Stimulated activated naive CD4-positive, alpha-beta T cell (primary cell): Measurements from ENCODE around the gene REEP3.
A peak's percentile ranks its signal among the peaks of the same experiment; 100 is the strongest.

Experiments used
- DNase-seq, 6 experiments: peaks; one replicate each; lab custom pipeline; 2025; lab: John Stamatoyannopoulos, UW

Gene REEP3

DNA sequence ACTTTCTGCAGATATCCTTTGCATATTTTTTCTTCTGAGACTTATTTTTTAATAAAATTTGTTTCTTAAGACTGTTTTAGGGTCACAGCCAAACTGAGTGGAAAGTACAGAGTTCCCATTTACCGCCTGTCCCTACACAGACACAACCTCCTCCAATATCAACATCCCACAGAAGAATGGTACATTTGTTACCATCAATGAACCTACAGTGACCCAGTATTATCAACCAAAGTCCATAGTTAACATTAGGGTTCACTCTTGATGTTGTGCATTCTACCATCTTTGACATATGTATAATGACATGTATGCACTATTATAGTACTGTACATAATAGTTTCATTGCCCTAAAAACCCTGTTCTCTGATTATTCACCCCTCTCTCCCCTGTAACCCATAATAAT is 14.6 kb upstream of the REEP3 start:
- no peak for DNase-seq

DNA sequence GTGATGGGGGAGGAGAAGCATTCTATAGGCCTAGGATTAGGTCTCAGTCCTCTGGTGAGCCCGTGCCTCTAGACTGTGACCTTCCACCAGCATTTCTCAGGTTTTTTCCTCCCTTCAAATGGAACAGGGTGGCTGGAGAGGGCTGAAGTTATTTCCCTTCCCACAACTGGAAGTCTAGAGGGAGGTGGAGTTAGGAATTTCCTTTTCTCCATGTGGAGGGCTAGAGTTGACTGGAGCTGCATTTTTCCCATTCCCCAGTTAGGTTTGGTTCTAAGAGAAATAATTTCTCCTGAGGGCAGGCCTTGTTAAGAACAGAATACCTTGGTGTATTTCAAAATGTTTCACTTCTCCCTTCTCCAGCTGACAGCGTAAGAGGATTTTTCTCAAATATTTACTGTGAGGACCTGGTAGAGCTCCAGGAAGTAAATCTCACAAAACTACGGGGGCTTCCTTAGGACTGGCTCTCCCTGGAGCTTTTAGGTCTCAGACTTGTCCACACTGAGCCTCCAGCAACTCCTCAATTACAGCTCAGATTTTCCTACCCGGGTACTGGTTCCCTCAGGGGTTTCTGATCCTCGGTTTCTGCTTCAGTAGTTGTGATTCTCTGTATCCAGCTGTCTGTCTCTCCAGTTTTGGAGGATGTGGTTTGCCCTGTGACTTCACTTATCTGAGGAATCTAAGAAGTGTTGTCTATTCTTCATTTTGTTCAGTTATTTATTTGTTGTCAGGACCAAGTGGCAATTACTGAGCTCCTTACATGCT is 6.0 kb upstream of the REEP3 start:
- DNase-seq = peak in 2 of 6 experiments; percentile 9 to 13

DNA sequence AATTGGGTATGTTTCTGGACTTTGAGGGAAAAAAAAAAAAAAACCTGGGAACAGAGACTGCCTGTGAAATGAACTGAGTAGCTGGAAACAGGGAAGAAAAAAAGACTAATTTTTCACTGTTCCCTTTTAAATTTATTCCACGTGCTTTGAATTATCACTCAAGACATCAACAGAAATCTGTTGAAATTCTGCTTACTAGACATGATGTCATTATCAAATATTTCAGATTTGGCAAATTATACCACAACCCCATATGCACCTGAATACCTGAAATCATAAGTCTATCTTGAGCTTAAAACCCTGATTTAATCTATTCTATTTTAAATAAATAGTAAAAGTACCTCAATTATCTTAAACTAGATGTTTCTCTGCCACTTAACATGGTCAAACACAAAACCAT is 5.0 kb upstream of the REEP3 start:
- no peak for DNase-seq

DNA sequence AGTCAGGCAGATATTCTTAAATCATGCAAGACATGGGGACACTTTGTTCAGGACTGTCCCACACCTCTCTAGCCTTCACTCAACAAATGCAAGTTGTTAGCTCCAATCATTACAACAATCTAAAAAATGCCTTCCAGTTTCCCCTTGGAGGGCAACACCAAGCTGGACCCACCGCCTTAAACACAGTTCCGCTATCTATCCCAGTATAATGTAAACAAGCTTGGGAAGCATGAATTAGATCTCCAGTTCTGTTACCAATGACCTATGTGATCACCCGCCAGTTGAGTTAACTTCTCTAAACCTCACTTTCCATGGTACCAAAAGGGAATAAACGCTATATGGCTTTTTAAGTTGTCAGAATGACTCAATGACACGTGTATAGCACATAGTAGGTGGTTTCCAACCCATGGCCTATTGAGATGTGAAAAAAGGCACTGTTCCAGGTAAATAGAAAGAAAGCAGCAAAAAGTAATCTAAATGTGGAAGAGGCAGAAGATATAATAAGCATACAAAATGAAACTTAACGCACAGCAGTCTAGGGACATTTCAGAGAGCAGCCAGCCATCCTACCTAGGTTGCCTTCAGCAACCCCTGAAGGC is 2.4 kb upstream of the REEP3 start:
- no peak for DNase-seq

DNA sequence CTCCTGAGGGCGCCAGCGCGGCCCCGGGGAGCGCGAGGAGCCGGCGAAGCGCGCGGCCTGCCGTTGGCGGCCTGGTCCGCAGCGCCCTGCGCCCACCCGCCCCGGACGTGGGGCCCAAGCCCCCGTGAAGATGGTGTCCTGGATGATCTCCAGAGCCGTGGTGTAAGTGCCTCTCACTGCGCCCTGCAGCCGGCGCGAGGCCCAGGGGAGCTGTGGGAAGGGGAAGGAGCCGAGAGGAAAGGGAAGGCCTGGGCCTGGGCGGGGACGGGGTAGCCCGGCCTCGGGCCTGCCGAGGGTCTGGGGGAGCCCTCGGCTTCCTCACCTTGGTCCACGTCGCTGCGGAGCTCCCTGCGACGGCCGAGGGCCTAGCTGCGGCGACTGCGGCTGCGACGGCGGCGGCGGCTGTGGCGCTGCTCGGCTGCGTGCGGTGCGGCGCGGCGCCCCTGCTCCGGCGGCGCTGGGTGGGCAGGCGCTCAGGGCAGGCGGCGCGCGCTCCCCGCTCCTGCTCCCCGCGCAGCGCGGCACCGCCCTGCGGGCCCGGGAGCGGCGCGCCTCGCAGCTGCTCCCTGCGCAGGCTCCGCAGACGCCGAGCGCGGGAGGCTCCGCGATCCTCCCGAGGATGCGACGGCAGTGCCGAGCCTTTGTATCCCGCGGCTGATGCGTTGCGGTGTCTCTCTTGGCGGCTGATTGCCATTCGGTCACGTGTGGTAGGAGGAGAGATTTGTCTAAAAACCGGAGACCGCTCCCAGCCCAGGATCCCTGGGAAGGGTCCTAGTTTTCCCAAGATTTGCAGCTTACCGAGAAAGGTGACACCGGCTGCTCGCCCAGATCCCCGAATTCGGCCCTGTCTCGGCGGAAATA is 445 bp downstream of the REEP3 start:
- peak; percentile 41 to 76 (median 56) for DNase-seq

DNA sequence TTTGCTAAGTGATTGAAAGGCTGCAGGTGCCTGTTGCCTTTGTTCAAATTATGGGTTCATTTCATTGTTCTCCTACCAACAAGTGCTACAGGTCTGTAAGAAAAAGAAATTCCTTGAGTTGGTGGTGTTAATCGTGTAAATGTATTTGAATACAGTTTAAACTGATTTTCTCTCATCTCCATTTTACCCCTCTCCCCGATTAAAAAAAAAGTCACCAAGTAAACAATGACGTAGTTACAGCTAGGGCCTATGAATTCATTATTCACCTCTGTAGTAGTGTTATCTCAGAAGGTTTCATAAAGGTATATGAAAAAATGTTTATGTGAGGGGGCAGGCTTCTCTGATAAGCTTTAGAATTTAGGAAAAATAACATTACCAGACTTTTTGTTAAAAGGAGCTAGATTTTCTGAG is 1.1 kb downstream of the REEP3 start:
- DNase-seq = peak in 1 of 6 experiments; percentile 61

DNA sequence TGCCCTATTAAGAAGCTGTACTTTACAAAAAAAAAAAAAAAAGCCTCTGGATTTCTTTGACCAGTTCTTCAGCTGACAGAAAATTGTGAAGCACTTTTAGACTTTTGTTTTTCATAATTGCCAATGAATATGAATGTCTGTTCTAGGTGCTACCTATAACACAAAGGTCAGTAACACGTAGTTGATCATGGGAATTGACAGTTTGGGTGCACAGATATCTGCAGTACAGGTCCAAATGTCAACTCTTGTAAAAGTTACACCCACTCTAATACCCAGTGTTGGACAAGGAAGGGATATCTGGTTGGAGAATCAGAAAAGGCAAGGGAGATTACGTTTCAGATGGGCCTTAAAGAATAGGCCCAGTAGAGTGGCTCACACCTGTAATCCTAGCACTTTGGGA is 1.8 kb downstream of the REEP3 start:
- no peak for DNase-seq

DNA sequence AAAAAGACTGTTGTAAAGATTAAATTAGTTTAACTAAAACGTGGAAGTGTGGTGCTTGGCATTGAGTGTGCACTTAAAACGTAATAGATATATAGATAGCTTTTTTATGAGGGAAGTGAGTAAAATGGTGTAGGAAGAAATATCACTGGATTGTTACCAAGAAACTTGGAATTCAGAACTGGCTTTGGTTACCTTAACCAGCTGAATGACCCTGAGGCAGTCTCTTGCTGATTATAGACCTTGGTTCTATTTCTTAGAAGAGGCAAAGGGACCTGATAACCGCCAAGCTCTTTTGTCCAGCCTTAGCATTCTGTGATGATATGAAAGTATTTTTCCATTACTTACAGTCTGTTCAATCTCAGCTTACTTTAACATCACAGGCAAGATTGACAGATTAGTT is 3.8 kb downstream of the REEP3 start:
- DNase-seq = no peak

DNA sequence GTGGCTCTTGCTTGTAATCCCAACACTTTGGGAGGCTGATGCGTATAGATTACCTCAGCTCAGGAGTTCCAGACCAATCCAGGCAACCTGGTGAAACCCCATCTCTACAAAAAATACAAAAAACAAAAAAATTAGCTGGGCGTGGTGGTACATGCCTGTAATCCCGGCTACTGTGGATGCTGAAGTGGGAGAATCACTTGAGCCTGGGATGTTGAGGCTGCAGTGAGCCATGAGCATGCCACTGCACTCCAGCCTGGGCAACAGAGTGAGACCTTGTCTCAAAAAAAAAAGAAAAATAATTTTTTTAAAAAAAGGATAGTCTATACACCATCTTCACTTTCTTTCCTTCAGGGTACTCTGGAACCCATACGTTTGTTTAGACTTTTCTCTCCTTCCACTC is 6.2 kb downstream of the REEP3 start:
- DNase-seq = no peak

DNA sequence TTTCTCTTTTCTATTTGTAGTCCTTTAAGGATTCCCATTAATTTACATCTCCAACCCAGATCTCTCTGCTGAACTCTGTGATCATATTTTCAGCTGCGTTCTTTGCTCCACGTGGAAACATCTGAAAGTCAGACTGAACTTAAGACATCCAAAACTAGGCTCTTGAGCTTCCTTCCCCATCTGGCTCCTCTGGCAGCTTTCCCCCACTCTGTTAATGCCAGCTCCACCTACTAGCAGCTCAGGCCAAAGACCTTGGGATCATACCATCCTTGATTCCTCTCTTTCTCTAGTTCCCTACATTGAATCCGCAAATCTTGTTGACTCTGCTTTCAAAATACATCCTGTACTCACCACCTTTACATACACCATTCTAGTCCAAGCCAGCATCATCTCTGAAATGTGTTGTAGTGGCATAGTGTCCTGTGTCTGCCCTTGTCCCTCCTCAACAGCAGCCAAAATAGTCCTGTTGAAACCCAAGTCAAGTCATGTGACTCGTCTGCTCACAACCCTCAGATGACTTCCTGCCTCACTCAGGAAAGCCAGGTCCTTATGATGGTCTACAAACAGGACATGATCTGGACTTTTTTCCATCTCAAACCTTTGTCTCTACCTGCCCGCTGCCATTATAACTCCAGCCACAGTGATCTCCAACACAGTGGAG is 7.0 kb downstream of the REEP3 start:
- no peak for DNase-seq

DNA sequence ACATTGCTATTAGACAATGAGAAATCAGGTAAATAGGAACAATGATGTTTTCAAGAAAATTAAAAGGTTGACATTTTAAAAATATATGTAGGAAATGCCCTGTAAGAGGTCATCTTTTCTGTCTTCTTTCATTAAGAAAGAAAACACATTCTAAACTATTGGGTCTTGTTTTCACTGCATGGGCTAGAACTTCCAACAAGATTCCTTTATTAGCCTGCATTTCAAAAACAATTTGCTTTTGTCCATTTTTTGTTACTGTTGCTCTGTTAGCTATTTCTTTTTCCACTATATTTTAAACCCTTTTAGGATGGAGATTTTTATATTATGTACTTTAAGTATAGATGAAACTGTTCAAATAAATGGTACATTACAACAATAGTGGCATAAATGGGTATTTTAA is 9.2 kb downstream of the REEP3 start:
- no peak for DNase-seq

DNA sequence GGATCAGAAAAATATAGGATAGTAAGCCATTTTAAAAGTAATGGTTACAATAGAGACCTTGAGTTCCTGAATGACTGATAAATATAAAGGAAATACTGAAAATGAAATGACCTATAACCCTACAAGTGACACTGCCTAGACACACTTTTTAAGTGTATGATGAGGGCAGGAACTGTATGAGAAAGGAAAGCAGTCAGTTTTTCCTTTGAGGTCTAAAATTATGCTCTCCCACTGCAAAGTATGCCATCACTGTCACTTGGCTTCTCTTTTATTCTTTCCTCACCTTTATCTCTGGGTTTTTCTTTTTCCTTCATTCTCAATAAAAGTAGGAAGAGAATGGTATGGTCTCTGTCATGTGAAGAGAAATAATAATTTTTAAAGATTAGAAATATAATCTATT is 13.5 kb downstream of the REEP3 start:
- DNase-seq = no peak

DNA sequence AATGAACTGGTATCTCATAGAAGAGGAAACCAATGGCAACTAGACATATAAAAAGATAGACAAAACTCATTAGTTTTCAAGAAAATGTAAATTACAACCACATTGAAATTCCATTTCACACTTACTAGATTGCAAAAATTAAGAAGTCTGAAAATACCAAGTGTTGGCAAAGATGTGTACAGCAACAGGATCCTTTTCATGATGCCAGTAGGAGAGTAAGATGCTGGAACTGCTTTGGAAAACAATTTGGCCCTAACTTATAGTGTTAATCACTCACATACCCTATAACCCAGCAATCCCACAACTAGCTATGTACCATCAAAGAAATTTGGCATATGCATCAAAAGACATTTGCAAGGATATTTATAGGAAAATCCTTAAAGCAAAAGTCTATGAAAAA is 15.5 kb downstream of the REEP3 start:
- no peak for DNase-seq

DNA sequence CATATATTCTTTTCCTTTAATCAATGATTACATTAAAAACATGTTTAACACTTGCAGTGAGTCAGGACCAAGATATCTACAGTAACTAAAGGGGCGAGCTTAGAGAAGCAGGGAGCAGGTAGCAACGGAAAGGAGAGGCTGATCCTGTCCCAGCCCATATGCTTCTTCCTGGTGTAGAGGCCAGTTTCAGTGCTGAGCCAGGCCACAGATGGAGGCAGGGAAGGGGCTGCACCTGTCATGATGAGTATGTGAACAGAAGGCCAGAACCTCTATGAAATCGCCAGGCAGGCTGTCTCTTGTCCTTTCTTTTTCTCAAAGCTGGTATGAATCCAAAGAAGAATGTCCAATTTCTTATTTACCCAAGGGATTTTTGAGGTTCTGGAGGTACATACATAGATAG is 16.3 kb downstream of the REEP3 start:
- no peak for DNase-seq

DNA sequence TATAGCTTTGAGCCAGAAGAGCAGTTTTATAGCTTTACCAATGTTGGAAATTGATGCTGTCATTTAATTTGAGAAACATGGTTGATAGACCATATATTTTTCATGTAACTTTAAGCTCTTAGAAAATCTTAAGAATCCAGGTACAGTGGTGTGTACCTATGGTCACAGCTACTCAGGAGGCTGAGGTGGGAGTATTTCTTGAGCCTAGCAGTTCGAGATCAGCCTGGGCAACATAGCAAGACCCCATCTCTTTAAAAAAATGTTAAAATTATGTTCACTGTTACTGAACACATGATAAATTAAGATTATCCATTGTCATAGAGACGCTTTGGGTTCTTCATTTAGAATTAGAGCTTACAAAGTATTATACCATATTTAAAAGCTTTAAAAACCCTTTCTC is 18.2 kb downstream of the REEP3 start:
- no peak for DNase-seq

DNA sequence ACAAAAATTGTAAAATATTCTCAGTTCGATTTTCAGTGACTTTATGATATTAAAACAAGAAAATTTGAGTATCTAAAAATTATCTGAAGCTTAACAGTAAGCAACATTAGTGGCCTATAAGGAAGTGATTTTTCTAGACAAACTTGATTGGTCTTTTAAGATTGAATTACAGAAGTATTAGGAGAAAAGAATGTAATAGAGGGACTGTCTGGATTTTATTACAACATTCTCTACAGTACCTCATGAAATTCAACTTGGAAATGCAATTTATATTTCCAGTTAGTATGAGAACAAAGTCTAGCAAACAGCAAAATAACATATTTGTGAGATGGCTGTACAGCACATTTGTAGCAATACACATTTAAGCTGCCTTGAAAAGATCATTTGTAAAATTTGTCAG is 18.8 kb downstream of the REEP3 start:
- DNase-seq = no peak

DNA sequence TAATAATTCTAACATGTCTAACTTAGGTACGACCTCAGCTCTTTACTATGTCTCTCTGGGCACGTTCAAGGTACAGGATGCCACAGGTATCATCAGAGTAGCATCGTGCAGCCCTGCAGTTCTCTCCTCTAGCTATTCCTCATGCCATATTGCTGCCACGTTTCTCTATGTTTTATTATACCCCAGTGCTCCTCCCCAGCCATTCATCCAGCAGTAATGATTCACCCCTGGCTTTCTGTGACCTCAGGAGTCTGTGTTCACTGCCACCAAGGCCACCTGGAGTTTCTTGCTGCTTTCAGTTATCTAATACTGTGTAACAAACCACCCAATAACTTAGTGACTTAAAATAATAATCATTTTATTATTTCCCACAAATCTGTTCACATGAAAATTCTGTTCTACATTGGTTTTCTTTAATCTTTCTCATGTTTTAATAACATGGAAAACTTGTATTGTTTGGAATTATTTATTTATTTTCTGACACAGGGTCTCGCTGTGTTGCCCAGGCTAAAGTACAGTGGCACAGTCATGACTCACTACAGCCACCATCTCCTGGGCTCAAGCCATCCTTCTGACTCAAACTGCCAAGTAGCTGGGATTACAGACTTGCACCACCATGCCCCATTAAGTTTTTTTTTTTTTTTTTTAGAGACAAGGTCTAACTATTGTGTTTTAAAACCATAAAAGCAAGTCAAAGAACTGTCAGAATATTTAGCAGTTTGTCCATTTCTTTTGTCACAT is 21.8 kb downstream of the REEP3 start:
- DNase-seq = no peak

DNA sequence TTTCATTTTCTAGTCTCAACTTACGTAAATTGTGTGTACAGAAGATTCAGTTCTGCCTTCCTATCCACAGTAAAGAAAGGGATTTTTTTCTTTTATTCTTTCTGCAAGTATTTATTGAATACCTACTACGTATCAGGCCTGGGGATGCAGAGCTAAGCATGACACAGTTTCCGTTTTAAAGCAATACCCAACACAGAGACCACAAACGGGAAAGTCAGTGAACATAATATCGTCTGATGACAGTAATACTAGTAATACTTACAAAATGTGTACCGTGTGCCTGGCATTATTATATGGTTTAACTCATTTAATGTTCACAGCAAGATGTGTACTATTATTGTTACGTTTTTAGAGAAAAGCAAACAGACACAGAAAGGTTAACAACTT is 22.4 kb downstream of the REEP3 start:
- DNase-seq = no peak

DNA sequence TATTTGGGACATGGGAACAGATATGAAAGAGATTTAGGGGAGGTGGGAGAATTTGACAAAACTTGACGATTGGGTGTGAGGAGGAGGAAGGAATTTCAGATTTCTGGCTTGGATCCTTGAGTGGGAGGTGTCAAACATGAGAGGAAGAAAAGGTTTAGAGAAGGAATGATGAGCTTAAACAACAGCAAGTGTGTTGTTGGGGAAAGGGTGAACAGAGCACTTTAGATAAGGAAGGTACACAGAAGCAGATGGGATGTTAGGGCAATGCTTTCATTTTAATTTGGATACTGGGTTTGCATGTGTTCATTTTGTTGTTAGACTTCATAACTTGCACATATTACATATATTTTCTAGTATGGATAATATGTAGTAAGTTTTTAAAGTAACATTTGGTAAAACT is 23.2 kb downstream of the REEP3 start:
- DNase-seq = no peak

DNA sequence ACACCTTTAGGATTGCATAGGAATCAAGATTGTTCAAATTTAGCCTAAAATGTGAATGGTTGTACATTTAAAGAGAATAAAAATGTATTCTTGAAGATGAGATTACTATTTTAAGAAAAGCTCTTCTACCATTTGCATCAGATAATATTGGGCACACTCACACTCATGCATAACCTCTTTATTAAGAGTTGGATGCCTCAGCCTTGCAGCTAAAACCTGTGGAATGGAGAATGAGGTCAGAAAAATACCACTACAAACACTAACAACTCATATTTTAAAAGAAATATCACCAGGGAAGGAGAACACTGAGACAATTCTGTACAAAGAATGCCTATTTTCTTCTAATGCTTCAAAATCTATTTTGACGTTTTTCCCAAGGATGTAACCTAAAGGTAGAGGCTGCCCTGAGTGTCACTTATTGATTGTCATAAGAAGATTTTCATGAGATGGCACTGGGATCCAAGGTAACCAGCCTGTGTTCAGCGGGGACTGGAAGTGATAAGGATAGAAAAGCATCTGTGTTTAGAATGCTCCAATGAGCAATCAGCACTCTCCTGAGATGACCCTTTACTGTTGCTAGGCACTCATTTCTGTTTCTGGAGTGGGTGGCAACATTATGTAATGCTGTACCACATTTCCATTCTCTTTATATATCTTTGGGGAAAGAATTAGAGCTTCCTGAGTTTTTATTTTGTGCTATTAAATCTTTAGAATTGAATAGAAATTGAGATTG is 26.6 kb downstream of the REEP3 start:
- DNase-seq = no peak

DNA sequence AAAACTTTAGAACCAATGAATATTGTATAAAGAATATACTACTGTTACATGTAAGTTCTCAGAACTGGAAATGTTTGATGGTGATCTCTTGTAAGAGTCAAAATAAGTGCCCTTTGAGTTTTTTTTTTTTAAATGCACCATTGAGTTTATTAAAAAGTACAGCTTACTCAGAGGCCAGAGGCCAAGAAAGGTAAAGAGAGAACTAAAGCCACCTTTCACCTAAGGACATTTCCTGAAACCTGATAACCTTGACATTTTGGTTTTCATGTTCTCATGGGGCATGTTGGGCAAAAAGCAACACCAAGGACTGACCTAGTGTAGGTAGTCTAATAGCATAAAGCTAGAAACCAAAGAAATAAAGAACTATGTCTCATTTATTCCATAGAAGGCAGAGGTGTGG is 27.7 kb downstream of the REEP3 start:
- DNase-seq = no peak
